T-helper 17 cell (primary cell): Measurements from ENCODE around the gene MAP3K19. TPM values are rescaled to one million over a fixed set of nuclear protein-coding genes. Genes with fewer than 3 reads are reported as not detected.
A peak's percentile ranks its signal among the peaks of the same experiment; 100 is the strongest.

Experiments used
- ATAC-seq: fragments of 150-1000 bp; cut with Tn5 transposase; 2 replicates; pipeline ENCODE4 v1.10.0; 2021; ENCODE audit warnings: mild to moderate bottlenecking, moderate library complexity
- DNase-seq, 3 donors: peaks; one replicate each; pipeline versions ENCODE4 v3.0.0 to v3.0.0-alpha.2; 2020 to 2021
- H3K9me3 ChIP-seq: one replicate; pipeline ENCODE4 v1.7.0; 2013; ENCODE audit warnings: low read length, mild to moderate bottlenecking; ENCODE audit not compliant: control insufficient read depth, poor library complexity, severe bottlenecking
- H3K27ac Mint-ChIP-seq: one replicate; pipeline ENCODE4 v1.8.0; 2022; ENCODE audit warnings: mild to moderate bottlenecking, moderate library complexity, mixed read lengths
- H3K27me3 Mint-ChIP-seq: one replicate; pipeline ENCODE4 v1.8.0; 2022; ENCODE audit warnings: mixed read lengths
- H3K36me3 Mint-ChIP-seq: one replicate; pipeline ENCODE4 v1.8.0; 2022; ENCODE audit warnings: low read depth, mixed read lengths
- H3K4me1 Mint-ChIP-seq: one replicate; pipeline ENCODE4 v1.8.0; 2022; ENCODE audit warnings: mild to moderate bottlenecking, mixed read lengths
- H3K4me3 Mint-ChIP-seq: one replicate; pipeline ENCODE4 v1.8.0; 2022; ENCODE audit warnings: mild to moderate bottlenecking, moderate library complexity, mixed read lengths
- total RNA-seq, 4 donors: library from RNA in 2 of 4; stranded (reverse) in 2 of 4; gene quantifications; one replicate each; pipeline ENCODE4 v1.2.3 and lab custom pipeline; 2022 to 2026

The MAP3K19 gene
- total RNA-seq, 2 donors from 2014 or later = not detected

GRCh38 chr2:135066710-135067109 is 19.5 kb upstream of the MAP3K19 start:
- Mint-ChIP-seq H3K27me3 (no peaks in the 10 kb centered on the region), H3K27ac (no peak overlapping the region), H3K4me3 (no peak overlapping the region), H3K36me3 (peaks cover 10% of the 10 kb centered on the region), H3K4me1 (peaks cover 16% of the 10 kb centered on the region)
- no peak for ATAC-seq
- no peak for DNase-seq
- no peaks in the 10 kb centered on the region for H3K9me3 ChIP-seq

DNA sequence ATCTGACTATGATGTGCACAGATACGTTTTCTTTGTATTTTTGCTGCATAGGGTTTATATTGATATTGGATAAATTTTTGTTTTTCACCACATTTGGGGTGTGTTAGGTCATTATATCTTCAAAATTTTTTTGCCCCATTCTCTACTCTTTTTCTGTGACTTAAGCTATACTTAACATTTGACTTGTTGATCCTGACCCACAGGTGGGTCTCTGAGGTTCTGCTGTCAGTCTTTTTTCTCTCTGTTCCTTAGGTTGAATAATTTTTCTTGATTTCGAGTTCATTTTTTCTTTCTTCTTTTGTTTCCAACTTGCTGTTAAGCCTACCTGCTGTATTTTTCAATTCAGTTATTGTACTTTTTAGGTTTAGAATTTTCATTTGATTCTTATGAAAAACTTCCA is 16.9 kb upstream of the MAP3K19 start:
- DNase-seq (no peak), ATAC-seq (no peak)
- Mint-ChIP-seq H3K27ac (no peak overlapping the region), H3K4me3 (no peak overlapping the region), H3K27me3 (no peaks in the 10 kb centered on the region), H3K4me1 (peaks cover 21% of the 10 kb centered on the region), H3K36me3 (peaks cover 10% of the 10 kb centered on the region)
- H3K9me3 ChIP-seq = no peaks in the 10 kb centered on the region

DNA sequence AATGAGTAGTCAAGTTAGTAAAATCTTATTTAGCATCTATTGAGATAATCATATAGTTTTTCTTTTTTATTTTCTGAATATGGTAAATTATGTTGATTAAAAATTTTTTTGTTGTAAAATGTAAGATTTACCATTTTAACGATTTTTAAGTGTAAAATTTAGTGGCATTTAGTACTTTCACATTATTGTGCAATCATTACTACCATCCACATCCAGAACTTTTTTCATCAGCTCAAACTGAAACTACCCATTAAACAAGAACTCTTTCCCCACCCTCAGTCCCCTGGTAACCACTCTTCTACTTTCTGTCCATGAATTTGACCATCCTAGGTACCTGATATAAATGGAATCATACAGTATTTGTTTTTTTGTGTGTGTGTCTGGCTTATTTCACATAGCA is 16.0 kb upstream of the MAP3K19 start:
- Mint-ChIP-seq H3K4me1 (peaks cover 23% of the 10 kb centered on the region), H3K27ac (no peak overlapping the region)

GRCh38 chr2:135059577-135059976 is 12.3 kb upstream of the MAP3K19 start:
- Mint-ChIP-seq H3K36me3 (peaks cover 10% of the 10 kb centered on the region), H3K4me1 (peaks cover 26% of the 10 kb centered on the region), H3K27ac (peak overlapping the region; percentile 59), H3K4me3 (no peak overlapping the region), H3K27me3 (no peaks in the 10 kb centered on the region)
- DNase-seq = no peak
- no peak for ATAC-seq
- no peaks in the 10 kb centered on the region for H3K9me3 ChIP-seq

More for the DNA sequence above, 16.0 kb upstream of the MAP3K19 start:
- no peaks in the 10 kb centered on the region for H3K27me3 Mint-ChIP-seq
- H3K9me3 ChIP-seq = no peaks in the 10 kb centered on the region
- ATAC-seq = no peak
- H3K4me3 Mint-ChIP-seq = no peak overlapping the region
- H3K36me3 Mint-ChIP-seq = peaks cover 10% of the 10 kb centered on the region
- no peak for DNase-seq

- H3K4me1 Mint-ChIP-seq = peaks cover 41% of the 10 kb centered on the region
- ATAC-seq (no peak), DNase-seq (no peak)
- H3K27ac Mint-ChIP-seq = no peak overlapping the region
- H3K9me3 ChIP-seq = no peaks in the 10 kb centered on the region
- H3K27me3 Mint-ChIP-seq = no peaks in the 10 kb centered on the region
- peaks cover 8% of the 10 kb centered on the region for H3K36me3 Mint-ChIP-seq
- H3K4me3 Mint-ChIP-seq = no peak overlapping the region
These were observed 9.5 kb upstream of the MAP3K19 start for GRCh38 chr2:135056790-135057189.

DNA sequence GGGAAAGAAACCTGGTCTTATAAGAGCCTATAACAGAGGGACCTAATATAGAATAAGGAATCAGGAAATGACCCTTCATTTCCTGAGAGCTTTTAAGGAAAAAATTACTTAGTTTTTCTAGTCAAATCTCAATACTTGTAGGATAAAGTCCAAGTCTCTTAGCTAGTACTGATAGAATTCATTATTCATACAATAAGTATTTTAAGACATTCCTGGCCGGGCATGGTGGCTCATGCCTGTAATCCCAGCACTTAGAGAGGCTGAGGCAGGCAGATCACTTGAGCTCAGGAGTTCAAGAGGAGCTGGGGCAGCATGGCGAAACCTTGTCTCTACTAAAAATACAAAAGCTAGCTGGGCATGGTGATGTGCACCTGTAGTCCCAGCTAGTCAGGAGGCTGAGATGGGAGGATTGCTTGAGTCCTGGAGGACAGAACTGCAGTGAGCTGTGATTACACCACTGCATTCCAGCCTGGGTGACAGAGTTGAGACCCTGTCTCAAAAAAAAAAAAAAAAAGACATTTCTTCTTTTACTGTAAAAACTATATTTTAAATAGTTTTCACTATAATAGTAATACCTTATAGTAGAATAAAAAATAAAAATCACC is 8.0 kb upstream of the MAP3K19 start:
- DNase-seq (no peak), ATAC-seq (no peak)
- Mint-ChIP-seq H3K27ac (no peak overlapping the region), H3K36me3 (peaks cover 7% of the 10 kb centered on the region), H3K27me3 (no peaks in the 10 kb centered on the region), H3K4me3 (no peak overlapping the region), H3K4me1 (peaks cover 40% of the 10 kb centered on the region)
- no peaks in the 10 kb centered on the region for H3K9me3 ChIP-seq

- Mint-ChIP-seq H3K36me3 (peaks cover 7% of the 10 kb centered on the region), H3K4me1 (peaks cover 33% of the 10 kb centered on the region), H3K27me3 (no peaks in the 10 kb centered on the region), H3K4me3 (peak overlapping the region; percentile 99), H3K27ac (peak overlapping the region; percentile 100)
- DNase-seq = no peak
- no peaks in the 10 kb centered on the region for H3K9me3 ChIP-seq
- no peak for ATAC-seq
These were observed 5.8 kb upstream of the MAP3K19 start for GRCh38 chr2:135052997-135053474.

DNA sequence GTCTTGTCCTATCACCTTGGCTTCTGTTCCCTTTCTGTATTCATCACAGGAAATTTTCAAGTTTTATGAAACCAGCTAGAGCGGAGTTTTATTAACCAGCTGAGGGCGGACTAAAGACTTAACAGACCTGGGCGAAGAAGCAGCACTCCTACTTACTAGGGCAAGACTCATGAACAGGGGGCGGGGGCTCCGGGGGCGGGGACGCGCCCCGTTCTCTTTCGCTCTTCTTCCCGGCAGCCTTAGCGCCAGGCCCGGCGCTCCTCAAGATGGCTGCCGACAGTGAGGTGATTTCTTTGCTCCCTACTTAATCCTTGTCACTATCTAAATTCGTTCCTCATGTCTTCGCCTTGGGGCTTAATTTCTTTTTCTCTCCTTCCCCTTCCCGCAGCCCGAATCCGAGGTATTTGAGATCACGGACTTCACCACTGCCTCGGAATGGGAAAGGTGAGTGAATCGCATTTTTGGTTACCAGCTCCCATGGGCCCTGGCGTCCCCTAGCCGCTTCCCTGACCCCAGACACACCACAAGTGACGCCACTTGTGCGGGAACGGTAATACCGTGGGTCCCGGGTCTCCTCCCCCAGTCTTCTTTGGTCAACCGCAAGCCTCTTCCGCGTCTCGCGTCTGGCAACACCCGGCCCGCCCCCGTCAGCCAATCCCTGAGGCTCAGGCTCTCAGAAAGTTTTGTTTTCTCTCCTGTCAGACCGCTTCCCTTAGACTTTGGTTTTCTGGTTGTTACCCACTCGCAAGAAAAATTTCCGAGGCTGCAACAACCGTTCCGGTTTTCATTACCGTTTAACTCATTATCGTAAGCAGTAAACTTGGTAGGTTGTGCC is 5.0 kb upstream of the MAP3K19 start, which contains the start of gene RAB3GAP1:
Gene RAB3GAP1, plus strand, starts transcription at position 251 of the 835 bp plus-strand sequence. Its CDS starts 16 bp downstream, at position 267.
- peak within 1 kb of the TSS; percentile 99 for H3K4me3 Mint-ChIP-seq
- DNase-seq (peak; percentile 82 to 90 (median 89)), ATAC-seq (peak; percentile 89)
- H3K27ac Mint-ChIP-seq = peak within 1 kb of the TSS; percentile 100
- H3K27me3 Mint-ChIP-seq = no peaks in the 10 kb centered on the region
- H3K36me3 Mint-ChIP-seq = peaks cover 7% of the 10 kb centered on the region
- no peaks in the 10 kb centered on the region for H3K9me3 ChIP-seq
- H3K4me1 Mint-ChIP-seq = peaks cover 31% of the 10 kb centered on the region

GRCh38 chr2:135050684-135051083 is 3.4 kb upstream of the MAP3K19 start:
- Mint-ChIP-seq H3K4me1 (peaks cover 24% of the 10 kb centered on the region), H3K36me3 (peaks cover 7% of the 10 kb centered on the region), H3K27me3 (no peaks in the 10 kb centered on the region), H3K27ac (no peak overlapping the region), H3K4me3 (peak overlapping the region; percentile 15)
- no peak for DNase-seq
- no peaks in the 10 kb centered on the region for H3K9me3 ChIP-seq
- ATAC-seq = no peak

DNA sequence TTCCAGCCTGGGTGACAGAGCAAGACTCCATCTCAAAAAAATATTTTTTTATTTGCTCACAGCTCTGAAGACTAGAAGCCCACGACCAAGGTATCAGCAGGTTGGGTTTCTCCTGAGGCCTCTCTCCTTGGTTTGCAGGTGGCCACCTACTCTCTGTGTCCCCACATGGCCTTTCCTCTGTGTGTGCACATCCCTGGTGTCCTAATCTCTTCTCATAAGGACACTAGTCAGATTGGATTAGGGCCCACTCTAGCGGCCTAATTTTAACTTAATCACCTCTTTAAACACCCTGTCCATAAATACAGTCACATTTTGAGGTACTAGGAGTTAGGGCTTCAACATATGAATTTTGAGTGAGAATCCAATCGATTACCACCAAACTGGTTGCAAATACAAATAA is 2.9 kb upstream of the MAP3K19 start:
- Mint-ChIP-seq H3K36me3 (peaks cover 7% of the 10 kb centered on the region), H3K27me3 (peaks cover 1% of the 10 kb centered on the region), H3K27ac (no peak overlapping the region), H3K4me1 (peaks cover 24% of the 10 kb centered on the region), H3K4me3 (no peak overlapping the region)
- ATAC-seq (no peak), DNase-seq (no peak)
- H3K9me3 ChIP-seq = no peaks in the 10 kb centered on the region

DNA sequence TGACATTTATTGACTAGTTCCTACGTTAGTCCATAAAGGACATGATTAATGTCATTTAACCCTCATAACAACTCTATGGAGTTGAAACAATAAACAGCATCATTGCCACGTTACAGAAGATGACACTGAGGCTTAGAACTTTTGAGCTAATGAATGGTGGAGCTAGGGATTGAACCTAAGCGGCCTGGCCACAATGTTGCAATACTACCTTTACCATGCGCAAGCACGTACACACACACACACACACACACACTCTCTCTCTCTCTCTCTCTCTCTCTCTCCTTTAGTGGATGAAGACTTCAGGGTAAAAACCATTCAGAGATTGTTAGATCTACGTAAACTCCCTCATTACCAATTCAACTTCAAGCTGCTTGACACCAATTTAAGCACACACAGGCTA is 875 bp upstream of the MAP3K19 start:
- no peak for ATAC-seq
- H3K4me3 Mint-ChIP-seq = no peak overlapping the region
- peaks cover 4% of the 10 kb centered on the region for H3K36me3 Mint-ChIP-seq
- H3K4me1 Mint-ChIP-seq = peaks cover 10% of the 10 kb centered on the region
- DNase-seq = no peak
- H3K27ac Mint-ChIP-seq = no peak overlapping the region
- peaks cover 6% of the 10 kb centered on the region for H3K27me3 Mint-ChIP-seq
- no peaks in the 10 kb centered on the region for H3K9me3 ChIP-seq

DNA sequence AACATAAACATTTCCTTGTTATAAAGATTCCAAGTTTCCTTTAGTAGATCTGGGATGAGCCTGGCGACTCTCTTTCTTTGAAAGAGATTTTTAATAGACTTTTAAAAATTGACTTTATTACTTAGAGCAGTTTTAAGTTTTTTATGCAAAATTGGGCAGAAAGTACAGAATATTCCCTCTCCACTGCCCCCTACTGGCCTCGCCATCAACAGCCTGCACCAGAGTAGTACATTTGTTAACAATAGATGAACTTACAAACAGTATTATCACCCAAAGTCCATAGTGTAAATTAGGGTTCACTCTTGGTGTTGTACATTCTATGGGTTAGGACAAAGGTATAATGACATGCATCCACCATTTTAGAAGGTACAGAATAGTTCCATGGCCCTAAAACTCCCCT is 3.9 kb downstream of the MAP3K19 start:
- Mint-ChIP-seq H3K36me3 (peaks cover 2% of the 10 kb centered on the region), H3K27ac (no peak overlapping the region), H3K4me3 (no peak overlapping the region), H3K4me1 (no peaks in the 10 kb centered on the region), H3K27me3 (peaks cover 20% of the 10 kb centered on the region)
- ATAC-seq (no peak), DNase-seq (no peak)
- no peaks in the 10 kb centered on the region for H3K9me3 ChIP-seq

DNA sequence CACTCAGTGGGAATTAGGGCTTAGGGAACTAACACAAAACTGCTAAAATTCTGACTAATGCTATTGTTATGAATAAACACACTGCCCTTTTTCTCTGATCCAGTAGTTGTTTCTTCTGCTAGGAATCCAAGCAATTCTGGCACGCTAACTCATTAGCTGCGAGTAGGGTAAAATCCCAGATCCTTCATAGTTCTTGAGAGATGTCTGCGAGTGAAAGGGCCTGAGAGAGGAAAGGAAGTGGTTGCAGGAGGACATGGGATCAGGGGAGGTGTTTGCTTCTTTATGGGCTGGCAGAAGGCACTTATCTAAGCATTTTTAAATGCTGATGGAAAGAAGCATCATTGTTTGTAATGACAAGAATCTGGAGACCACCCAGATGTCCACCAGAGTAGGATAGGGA is 9.4 kb downstream of the MAP3K19 start:
- peaks cover 2% of the 10 kb centered on the region for H3K36me3 Mint-ChIP-seq
- peaks cover 14% of the 10 kb centered on the region for H3K27me3 Mint-ChIP-seq
- no peak for DNase-seq
- no peaks in the 10 kb centered on the region for H3K9me3 ChIP-seq
- no peak overlapping the region for H3K27ac Mint-ChIP-seq
- no peak for ATAC-seq
- H3K4me1 Mint-ChIP-seq = peaks cover 2% of the 10 kb centered on the region
- H3K4me3 Mint-ChIP-seq = no peak overlapping the region
